C4-2B (cell line): ENCODE results near the gene ARMC7.

Experiments
- H3K27ac ChIP-seq: fragments of 450-650 bp; 2 replicates; pipeline ENCODE4 v1.5.1; 2017
- CTCF ChIP-seq: fragments of 450-650 bp; conservative IDR thresholded peaks from 2 replicates; pipeline ENCODE4 v1.5.1; 2017; ENCODE audit warnings: mild to moderate bottlenecking
- ZFX ChIP-seq: fragments of 450-650 bp; IDR thresholded peaks from 2 replicates; pipeline ENCODE4 v1.6.1; 2017

ARMC7 gene

DNA sequence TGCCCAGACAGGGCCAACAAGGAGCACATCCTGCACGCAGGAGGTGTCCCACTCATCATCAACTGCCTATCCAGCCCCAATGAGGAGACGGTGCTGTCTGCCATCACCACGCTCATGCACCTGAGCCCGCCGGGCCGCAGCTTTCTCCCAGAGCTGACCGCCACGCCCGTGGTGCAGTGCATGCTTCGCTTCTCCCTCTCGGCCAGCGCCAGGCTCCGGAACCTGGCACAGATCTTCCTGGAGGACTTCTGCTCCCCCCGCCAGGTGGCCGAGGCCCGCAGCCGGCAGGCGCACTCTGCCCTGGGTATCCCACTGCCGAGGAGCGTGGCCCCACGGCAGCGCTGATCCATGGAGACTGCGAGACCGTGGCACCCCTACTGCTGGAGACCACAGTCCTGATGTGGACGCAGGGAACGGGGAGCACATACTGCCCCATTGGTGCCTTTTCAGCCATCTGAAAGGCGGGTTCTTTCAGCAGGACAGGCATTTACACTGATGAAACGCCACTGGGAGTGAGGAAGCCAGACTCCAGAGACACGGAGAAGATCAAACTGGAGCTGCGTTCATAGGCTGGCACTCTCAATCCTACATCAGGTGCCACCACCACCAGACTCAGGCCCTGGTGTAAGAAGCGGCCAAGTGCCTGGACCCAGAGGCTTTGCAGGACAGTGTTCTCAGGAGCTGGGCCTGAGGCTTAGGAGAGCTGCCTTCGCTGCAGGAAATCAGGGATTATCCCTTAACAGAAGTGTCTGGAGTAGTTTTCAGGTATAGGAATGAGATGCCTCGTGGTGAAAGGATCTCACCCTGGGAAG lies 19.1 kb downstream of the ARMC7 start:
- H3K27ac ChIP-seq: no peak overlapping the region
- TF ChIP-seq CTCF (no peak), ZFX (no peak)

GRCh38 chr17:75129576-75129975 lies 19.8 kb downstream of the ARMC7 start:
- no peak overlapping the region for H3K27ac ChIP-seq
- no peak for TF ChIP-seq ZFX
- TF ChIP-seq CTCF: no peak

DNA sequence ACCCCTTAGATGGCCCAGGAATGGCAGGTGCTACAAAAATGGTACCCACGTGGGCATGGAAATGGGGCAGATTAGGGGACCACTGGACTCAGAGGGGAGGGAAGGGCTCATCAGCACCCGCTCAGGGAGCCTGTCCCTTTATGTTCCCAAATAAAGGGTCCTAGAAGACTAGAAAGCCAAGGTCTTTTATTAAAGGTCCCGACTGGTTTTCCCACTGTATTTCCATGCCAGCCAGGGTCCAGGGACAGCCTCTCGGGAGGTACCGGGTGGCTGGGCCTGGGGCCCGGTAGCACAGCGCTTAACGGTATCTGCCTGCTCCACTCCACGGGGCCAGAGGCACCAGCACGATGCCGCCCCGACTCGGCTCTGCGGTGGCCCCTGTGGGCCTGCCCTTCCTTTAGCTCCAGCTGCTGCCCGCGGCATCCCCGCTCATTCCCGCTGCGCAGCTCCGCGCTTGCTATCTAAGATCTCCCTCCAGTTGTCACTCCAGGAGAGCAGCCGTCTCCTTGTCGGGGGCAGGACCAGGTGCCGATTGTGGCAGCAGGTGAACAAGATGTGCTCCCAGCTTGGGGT lies 20.4 kb downstream of the ARMC7 start:
- no peak for TF ChIP-seq ZFX
- no peak for TF ChIP-seq CTCF
- peak overlapping the region; percentile 94; the same call in 1 of the 2 replicates for H3K27ac ChIP-seq

DNA sequence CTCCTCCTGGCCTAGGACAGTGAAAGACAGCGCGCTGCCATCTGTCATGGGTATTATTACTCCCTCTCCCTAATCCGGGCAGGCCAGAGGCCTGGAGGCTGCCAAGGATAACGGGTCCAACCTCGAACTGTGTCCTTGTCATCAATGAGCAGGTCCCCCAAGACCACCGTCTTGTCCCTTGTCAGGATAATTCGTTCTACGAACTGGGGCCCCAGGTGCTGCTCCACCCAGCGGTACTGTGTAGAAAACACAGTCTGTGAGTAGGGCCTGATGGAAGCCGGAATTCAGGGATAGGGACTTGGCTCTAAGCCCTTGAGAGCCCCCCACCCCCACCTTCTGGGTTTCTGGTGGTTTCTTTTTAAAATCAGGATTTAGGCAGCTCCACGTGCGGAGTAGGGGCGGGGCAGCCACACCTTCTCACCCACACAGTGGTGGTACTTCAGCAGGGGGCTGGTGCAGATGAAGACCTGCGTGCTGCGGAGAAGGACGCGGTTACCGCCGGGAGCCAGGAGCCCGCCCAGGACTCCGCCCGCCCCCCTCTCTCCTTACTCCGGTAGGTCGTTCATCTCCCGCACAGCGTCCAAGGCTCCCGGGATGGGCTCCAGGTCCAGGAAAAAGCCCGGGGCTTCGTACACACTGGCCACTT lies 21.0 kb downstream of the ARMC7 start:
- peak overlapping the region; percentile 94 for H3K27ac ChIP-seq
- no peak for TF ChIP-seq CTCF
- no peak for TF ChIP-seq ZFX

DNA sequence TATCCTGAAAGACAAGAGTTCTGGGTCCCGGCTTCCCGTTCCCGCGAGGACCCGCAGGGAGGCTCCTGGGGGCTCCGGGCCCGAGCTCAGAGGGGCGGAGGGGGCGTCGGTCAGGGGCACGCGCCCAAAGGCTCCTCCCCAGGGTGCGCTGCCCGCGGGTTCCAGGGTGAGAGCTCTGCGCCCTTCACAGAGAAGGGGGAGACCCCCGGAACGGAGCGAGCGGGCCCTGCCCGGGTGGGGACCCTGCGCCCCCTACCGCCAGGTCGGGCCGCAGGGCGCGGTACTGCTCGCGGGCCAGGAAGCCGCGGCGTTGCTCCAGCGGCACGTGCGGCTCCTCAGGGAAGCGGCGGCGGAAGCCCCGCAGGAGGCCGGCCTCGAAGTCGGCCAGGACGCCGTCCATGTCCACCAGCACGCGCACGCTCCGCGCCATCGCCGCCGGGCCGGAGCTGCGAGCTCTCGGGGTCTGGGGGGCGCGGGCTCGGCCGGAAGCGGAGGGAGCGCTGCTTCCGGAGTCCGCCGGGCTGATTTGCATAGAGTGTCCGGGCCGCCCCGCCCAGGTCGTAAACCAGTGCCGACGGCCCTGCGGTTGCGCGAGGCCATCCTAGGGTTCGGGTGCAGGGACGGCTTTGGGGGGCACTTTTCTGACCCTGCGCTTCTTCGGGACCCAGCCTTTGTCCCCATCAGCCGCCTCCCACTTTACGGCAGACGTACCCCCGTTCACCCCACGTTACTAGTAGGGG lies 21.7 kb downstream of the ARMC7 start, which contains the start of gene NT5C:
TSS of gene NT5C (minus strand) at position 465 of the 740 bp plus-strand sequence. CDS start at position 430, 35 bp downstream.
- TF ChIP-seq CTCF: peak; percentile 91
- TF ChIP-seq ZFX: peak; percentile 84; the same call in 1 of the 2 replicates
- peak within 1 kb of the TSS; percentile 94 for H3K27ac ChIP-seq

DNA sequence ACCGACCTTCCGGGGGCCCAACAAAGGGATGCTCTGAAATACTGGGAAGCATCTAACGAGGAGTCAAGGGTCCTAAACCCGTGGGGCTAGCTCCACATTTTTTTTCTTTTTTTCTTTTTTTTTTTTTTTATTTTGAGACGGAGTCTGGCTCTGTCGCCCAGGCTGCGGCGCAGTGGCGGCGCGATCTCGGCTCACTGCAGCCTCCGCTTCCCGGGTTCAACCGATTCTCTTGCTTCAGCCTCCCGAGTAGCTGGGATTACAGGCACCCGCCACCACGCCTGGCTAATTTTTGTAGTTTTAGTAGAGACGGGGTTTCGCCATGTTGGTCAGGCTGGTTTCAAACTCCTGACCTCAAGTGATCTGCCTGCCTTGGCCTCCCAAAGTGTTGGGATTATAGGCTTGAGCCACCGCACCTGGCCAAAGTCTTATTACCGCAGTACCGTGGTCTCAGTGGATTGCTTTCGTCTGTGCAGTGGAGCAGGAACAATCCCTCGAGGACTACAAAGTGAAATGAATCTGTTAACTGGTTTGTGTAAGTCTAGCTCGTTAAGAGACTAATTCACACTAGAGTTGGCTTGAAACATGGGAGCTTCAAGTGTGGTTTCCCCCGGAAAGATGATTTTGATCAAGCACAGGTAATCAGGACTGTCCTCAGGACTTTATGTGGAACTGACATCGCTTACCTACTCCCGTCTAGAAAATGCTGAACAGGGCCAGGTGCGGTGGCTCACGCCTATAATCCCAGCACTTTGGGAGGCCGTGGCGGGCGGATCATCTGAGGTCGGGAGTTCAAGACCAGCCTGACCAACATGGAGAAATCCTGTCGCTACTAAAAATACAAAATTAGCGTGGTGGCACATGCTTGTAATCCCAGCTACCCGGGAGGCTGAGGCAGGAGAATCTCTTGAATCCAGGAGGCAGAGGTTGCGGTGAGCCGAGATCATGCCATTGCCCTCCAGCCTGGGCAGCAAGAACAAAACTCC lies 22.5 kb downstream of the ARMC7 start:
- H3K27ac ChIP-seq: peak overlapping the region; percentile 94
